Measurements from ENCODE around the gene GALNT7.

GRCh38 chr4:173365359-173365996 lies 196.9 kb downstream of the GALNT7 start:
- no peak for TF ChIP-seq CTCF (IDR thresholded peaks at IDR 0.05; ENCODE audit: low read depth, low read length)
- no peak for TF ChIP-seq EZH2phosphoT487 (IDR thresholded peaks at IDR 0.05; ENCODE audit: low read depth)
